Stimulated activated CD4-positive, alpha-beta T cell treated with anti-CD3 and anti-CD28 coated beads, TNF-alpha, amount 100 ng/mL, for 1 hour (primary cell): ENCODE results near the gene ALKAL2.

Experiments used
- DNase-seq, 3 donors: peaks; one replicate each; pipeline ENCODE4 v3.0.0-alpha.2; 2020; ENCODE audit warnings: low read depth in 3 of 3, low spot score in 1 of 3

ALKAL2 gene

GRCh38 chr2:271917-272316 lies 16.0 kb downstream of the ALKAL2 start:
- no peak for DNase-seq

- DNase-seq: no peak
Observed at GRCh38 chr2:270861-271260, 17.0 kb downstream of the ALKAL2 start.

GRCh38 chr2:269356-270030 lies 18.4 kb downstream of the ALKAL2 start:
- DNase-seq: no peak

GRCh38 chr2:268323-268722 lies 19.6 kb downstream of the ALKAL2 start:
- no peak for DNase-seq

- peak; percentile 86 to 94 (median 92) for DNase-seq
Observed at GRCh38 chr2:264493-265468, 23.1 kb downstream of the ALKAL2 start, which contains the start of gene ACP1. Gene ACP1, plus strand, starts transcription at chr2:264947. Its CDS starts 18 bp downstream, at chr2:264965.

GRCh38 chr2:263774-264492 lies 24.0 kb downstream of the ALKAL2 start, which contains the start of gene SH3YL1:
Gene SH3YL1, minus strand, starts transcription at chr2:264032. Its CDS starts 48 bp downstream, at chr2:263984.
- DNase-seq: peak; percentile 19 to 28 (median 26)

- DNase-seq: no peak
Observed at GRCh38 chr2:263022-263738, 24.7 kb downstream of the ALKAL2 start.

GRCh38 chr2:262117-262516 lies 25.8 kb downstream of the ALKAL2 start:
- DNase-seq: no peak

- DNase-seq: no peak
Observed at GRCh38 chr2:260507-261161, 27.3 kb downstream of the ALKAL2 start.

GRCh38 chr2:259789-260331 lies 28.0 kb downstream of the ALKAL2 start:
- no peak for DNase-seq

GRCh38 chr2:258933-259332 lies 29.0 kb downstream of the ALKAL2 start:
- no peak for DNase-seq

GRCh38 chr2:257842-258241 lies 30.0 kb downstream of the ALKAL2 start:
- no peak for DNase-seq

GRCh38 chr2:257429-257828 lies 30.5 kb downstream of the ALKAL2 start:
- DNase-seq: no peak

- DNase-seq: no peak
Observed at GRCh38 chr2:256094-256493, 31.8 kb downstream of the ALKAL2 start.

GRCh38 chr2:255195-255594 lies 32.7 kb downstream of the ALKAL2 start:
- DNase-seq: no peak

- no peak for DNase-seq
Observed at GRCh38 chr2:254241-254640, 33.6 kb downstream of the ALKAL2 start.

- no peak for DNase-seq
Observed at GRCh38 chr2:253202-253638, 34.7 kb downstream of the ALKAL2 start.

GRCh38 chr2:252001-252602 lies 35.8 kb downstream of the ALKAL2 start:
- DNase-seq: no peak

- no peak for DNase-seq
Observed at GRCh38 chr2:249538-250042, 38.3 kb downstream of the ALKAL2 start.
